ENCODE measurements around the gene PMS1. TPM values are rescaled to one million over a fixed set of nuclear protein-coding genes. Genes with fewer than 3 reads are reported as not detected.

The PMS1 gene
- total and polyA plus RNA-seq, 9 of the 15 experiments (the other 6 are each of a cell fraction or from before 2014, with no cell fraction given): 14.5 to 29.8 (median 24.7) TPM

DNA sequence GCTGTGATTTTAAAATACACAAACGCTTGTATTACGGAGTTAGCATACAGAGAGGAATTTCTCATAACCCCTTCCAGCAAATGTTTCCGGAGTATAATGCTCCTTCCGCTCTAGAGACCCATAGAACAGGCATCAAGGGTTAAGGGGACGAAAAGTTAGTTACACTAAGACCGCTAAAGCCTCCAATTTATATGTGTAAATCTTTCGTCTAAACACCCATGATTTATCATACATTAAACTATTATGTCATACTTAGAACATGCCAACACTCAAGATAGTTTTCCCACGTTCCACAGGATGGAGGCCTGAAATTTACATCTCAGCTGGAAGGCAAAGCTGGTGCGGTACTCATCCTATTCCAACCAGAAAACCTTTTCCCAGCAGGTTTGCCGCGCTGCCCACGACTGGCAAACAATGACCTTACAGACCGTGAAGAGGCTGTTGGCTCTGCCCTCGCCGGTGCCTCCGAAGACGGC, 761 bp upstream of the PMS1 start (continued):
- TF ChIP-seq, protein P1, sequence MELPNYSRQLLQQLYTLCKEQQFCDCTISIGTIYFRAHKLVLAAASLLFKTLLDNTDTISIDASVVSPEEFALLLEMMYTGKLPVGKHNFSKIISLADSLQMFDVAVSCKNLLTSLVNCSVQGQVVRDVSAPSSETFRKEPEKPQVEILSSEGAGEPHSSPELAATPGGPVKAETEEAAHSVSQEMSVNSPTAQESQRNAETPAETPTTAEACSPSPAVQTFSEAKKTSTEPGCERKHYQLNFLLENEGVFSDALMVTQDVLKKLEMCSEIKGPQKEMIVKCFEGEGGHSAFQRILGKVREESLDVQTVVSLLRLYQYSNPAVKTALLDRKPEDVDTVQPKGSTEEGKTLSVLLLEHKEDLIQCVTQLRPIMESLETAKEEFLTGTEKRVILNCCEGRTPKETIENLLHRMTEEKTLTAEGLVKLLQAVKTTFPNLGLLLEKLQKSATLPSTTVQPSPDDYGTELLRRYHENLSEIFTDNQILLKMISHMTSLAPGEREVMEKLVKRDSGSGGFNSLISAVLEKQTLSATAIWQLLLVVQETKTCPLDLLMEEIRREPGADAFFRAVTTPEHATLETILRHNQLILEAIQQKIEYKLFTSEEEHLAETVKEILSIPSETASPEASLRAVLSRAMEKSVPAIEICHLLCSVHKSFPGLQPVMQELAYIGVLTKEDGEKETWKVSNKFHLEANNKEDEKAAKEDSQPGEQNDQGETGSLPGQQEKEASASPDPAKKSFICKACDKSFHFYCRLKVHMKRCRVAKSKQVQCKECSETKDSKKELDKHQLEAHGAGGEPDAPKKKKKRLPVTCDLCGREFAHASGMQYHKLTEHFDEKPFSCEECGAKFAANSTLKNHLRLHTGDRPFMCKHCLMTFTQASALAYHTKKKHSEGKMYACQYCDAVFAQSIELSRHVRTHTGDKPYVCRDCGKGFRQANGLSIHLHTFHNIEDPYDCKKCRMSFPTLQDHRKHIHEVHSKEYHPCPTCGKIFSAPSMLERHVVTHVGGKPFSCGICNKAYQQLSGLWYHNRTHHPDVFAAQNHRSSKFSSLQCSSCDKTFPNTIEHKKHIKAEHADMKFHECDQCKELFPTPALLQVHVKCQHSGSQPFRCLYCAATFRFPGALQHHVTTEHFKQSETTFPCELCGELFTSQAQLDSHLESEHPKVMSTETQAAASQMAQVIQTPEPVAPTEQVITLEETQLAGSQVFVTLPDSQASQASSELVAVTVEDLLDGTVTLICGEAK (IDR thresholded peaks at IDR 0.05): peak; percentile 77
- TF ChIP-seq, protein P1 (CRISPR knock-in tag; IDR thresholded peaks at IDR 0.05): no peak
- peak; percentile 72 for TF ChIP-seq GABPA (tag; conservative IDR thresholded peaks at IDR 0.05; ENCODE audit: low read depth)
- TF ChIP-seq, protein P2, sequence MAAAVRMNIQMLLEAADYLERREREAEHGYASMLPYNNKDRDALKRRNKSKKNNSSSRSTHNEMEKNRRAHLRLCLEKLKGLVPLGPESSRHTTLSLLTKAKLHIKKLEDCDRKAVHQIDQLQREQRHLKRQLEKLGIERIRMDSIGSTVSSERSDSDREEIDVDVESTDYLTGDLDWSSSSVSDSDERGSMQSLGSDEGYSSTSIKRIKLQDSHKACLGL (CRISPR knock-in tag; IDR thresholded peaks at IDR 0.05; ENCODE audit: borderline replicate concordance, poor library complexity, severe bottlenecking): no peak
- TF ChIP-seq ATF3 (IDR thresholded peaks at IDR 0.05): 0 out of 2 replicates have a peak, but pooled peaks have one; percentile 10
- no peak for TF ChIP-seq ATF3 (CRISPR knock-in tag; conservative IDR thresholded peaks at IDR 0.05)
- TF ChIP-seq XRCC5 (IDR thresholded peaks at IDR 0.05; ENCODE audit: low read depth, low read length): 0 out of 2 replicates have a peak, but pooled peaks have one; percentile 15
- 0 out of 2 replicates have a peak, but pooled peaks have one; percentile 29 for TF ChIP-seq ZBTB1 (CRISPR knock-in tag; IDR thresholded peaks at IDR 0.05; ENCODE audit: borderline replicate concordance, low read depth)
- TF ChIP-seq PREB (CRISPR knock-in tag; IDR thresholded peaks at IDR 0.05): no peak
